ENCODE results near the gene TSC2. TPM values are rescaled to one million over a fixed set of nuclear protein-coding genes. Genes with fewer than 3 reads are reported as not detected.
A peak's percentile ranks its signal among the peaks of the same experiment; 100 is the strongest.

The TSC2 gene
- polyA plus RNA-seq, 3 donors = 11.7 to 95.1 (median 20.8) TPM

DNA sequence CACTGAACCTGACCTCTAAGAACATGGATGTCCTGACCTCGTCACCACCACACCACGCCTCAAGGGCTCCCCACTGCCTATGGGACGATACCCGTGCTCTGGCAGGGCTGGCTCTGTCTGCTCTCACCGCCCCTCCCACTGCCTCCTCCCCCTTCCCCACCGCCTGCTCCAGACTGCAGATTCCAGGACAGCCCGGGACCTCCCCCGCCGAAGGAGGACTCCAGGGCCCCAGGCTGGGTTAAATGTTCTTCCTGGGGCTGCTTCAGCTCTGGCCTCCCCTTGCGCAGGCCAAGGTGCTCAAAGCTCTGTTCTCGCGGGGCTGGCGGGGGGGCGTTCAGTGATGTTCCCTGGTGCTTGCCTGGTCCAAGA, 25.1 kb upstream of the TSC2 start:
- Histone ChIP-seq H4K20me1 (ENCODE audit: insufficient read depth, low read length) (no peaks in the 10 kb centered on the region), H3K27me3 (ENCODE audit: control insufficient read depth in 2 of 2, insufficient read depth in 2 of 2, low read length in 2 of 2) (peaks cover 23 to 58% of the 10 kb centered on the region in 2 donors), H3K4me3 (replicated peaks in 1 of 3; ENCODE audit: low read depth in 2 of 3, low read length in 3 of 3) (peak overlapping the region in 2 of 3 experiments; percentile 17 to 72), H3K36me3 (replicated peaks in 1 of 2; ENCODE audit: control insufficient read depth in 1 of 2, insufficient read depth in 2 of 2, low read length in 2 of 2) (no peaks in the 10 kb centered on the region), H3K9me3 (replicated peaks in 1 of 2; ENCODE audit: control insufficient read depth in 1 of 2, insufficient read depth in 1 of 2, low read length in 2 of 2) (peaks cover 0 to 4% of the 10 kb centered on the region in 2 donors), H3K79me2 (ENCODE audit: insufficient read depth, low read length) (no peaks in the 10 kb centered on the region), H3K4me1 (ENCODE audit: control insufficient read depth in 1 of 2, insufficient read depth in 2 of 2, low read length in 2 of 2) (peaks cover 15 to 32% of the 10 kb centered on the region in 2 donors), H3K4me2 (replicated peaks; ENCODE audit: extremely low read depth, low read length, poor library complexity, severe bottlenecking) (peak overlapping the region; percentile 80), H3K9ac (ENCODE audit: insufficient read depth, low read length, poor library complexity, severe bottlenecking) (peak overlapping the region; percentile 24), H2AFZ (ENCODE audit: insufficient read depth, low read depth, low read length, poor library complexity, severe bottlenecking) (peak overlapping the region; percentile 81), H3K27ac (ENCODE audit: low read depth in 1 of 2, low read length in 2 of 2) (no peak overlapping the region)
- 2% methylated on average over 13 of the region's 14 CpGs for WGBS (ENCODE audit: insufficient coverage)
- peaks cover 23% of the 10 kb centered on the region for H3K4me1 Mint-ChIP-seq
- H3K36me3 Mint-ChIP-seq = peaks cover 5 to 6% of the 10 kb centered on the region in 2 donors
- peak in 2 of 3 donors; percentile 30 to 37 for DNase-seq
- TF ChIP-seq, protein P1, sequence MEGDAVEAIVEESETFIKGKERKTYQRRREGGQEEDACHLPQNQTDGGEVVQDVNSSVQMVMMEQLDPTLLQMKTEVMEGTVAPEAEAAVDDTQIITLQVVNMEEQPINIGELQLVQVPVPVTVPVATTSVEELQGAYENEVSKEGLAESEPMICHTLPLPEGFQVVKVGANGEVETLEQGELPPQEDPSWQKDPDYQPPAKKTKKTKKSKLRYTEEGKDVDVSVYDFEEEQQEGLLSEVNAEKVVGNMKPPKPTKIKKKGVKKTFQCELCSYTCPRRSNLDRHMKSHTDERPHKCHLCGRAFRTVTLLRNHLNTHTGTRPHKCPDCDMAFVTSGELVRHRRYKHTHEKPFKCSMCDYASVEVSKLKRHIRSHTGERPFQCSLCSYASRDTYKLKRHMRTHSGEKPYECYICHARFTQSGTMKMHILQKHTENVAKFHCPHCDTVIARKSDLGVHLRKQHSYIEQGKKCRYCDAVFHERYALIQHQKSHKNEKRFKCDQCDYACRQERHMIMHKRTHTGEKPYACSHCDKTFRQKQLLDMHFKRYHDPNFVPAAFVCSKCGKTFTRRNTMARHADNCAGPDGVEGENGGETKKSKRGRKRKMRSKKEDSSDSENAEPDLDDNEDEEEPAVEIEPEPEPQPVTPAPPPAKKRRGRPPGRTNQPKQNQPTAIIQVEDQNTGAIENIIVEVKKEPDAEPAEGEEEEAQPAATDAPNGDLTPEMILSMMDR (IDR thresholded peaks at IDR 0.05) = no peak
- intact Hi-C loops (cut with micrococcal nuclease) = loop anchor here in 1 of 2 donors (5.0 kb wide), 1 partner anchor 130 kb away; no protein-coding TSS in a partner anchor
- H3K27me3 Mint-ChIP-seq (ENCODE audit: low read depth in 3 of 3) = peaks cover 45 to 80% (median 71%) of the 10 kb centered on the region in 3 donors
- peaks cover 3 to 21% (median 11%) of the 10 kb centered on the region in 7 donors for H3K9me3 Mint-ChIP-seq
- peak overlapping the region in 1 of 7 donors; percentile 66 for H3K27ac Mint-ChIP-seq
- H3K4me3 Mint-ChIP-seq = peak overlapping the region; percentile 80 to 84

DNA sequence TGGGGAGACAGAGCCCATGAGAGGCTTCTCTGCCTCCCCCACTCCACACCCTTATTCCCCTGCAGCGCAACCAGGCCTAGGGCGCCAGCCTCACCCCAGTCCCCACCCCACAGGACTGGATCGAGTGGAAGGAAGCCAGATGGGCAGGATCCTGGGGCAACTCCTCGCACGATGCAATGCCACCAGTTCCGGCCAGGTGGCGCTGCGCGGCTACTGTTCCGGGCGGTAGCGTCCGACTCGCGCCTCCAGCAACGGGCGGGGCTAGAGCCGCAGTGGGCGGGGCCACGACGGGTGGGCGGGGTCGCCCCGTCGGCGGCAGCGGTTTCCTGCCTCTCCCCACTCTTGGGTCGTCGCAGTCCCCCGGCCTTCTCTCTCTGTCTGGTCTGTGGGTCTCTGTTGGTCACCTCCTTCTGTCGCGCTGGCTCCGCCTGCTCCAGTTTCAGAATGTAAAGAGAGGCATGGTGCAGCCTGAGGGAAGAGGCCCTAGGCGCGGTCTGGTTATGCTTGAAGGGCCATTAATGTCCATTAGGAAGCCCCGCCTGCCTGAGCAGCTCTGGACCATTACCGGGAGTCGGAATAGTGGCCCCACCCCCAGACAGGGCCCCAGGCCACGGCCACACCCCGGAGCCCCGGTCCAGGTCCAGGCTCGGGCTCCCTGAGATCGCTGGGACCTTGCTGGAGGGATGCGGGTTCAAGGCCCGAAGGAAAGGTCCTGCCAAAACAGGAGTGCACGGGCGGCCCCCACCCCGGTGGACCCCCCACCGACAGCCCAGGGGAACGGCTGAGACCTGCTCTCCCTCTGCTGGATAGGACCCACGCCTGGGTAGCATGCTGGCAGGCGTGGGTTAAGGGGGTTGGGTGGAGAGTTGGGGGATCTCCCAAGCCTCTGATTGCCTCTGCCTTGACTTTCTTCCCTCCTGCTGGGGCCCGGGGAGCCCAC, 24.4 kb upstream of the TSC2 start:
- peaks cover 52 to 80% (median 72%) of the 10 kb centered on the region in 3 donors for H3K27me3 Mint-ChIP-seq (ENCODE audit: low read depth in 3 of 3)

More for the DNA sequence above, 24.4 kb upstream of the TSC2 start:
- Mint-ChIP-seq H3K4me3 (peak overlapping the region; percentile 80 to 92), H3K27ac (peak overlapping the region in 3 of 7 donors; percentile 68 to 89 (median 87)), H3K36me3 (peaks cover 5 to 6% of the 10 kb centered on the region in 2 donors), H3K9me3 (peaks cover 3 to 23% (median 11%) of the 10 kb centered on the region in 7 donors), H3K4me1 (peaks cover 23% of the 10 kb centered on the region)
- peak; percentile 87 to 91 (median 89) for DNase-seq
- H3K4me1 ChIP-seq (ENCODE audit: control insufficient read depth in 1 of 2, insufficient read depth in 2 of 2, low read length in 2 of 2) = peaks cover 15 to 32% of the 10 kb centered on the region in 2 donors
- H4K20me1 ChIP-seq (ENCODE audit: insufficient read depth, low read length) = no peaks in the 10 kb centered on the region
- intact Hi-C loops (cut with micrococcal nuclease) = loop anchor here in 1 of 2 donors (5.0 kb wide), 1 partner anchor 129 kb away; no protein-coding TSS in a partner anchor
- peak overlapping the region; percentile 81 for H2AFZ ChIP-seq (ENCODE audit: insufficient read depth, low read depth, low read length, poor library complexity, severe bottlenecking)
- H3K27ac ChIP-seq (ENCODE audit: low read depth in 1 of 2, low read length in 2 of 2) = peak overlapping the region in 1 of 2 donors; percentile 9
- H3K9me3 ChIP-seq (replicated peaks in 1 of 2; ENCODE audit: control insufficient read depth in 1 of 2, insufficient read depth in 1 of 2, low read length in 2 of 2) = peaks cover 0 to 9% of the 10 kb centered on the region in 2 donors
- TF ChIP-seq, protein P1 (IDR thresholded peaks at IDR 0.05) = peak; percentile 95
- WGBS (ENCODE audit: insufficient coverage) = 14% methylated on average over 38 of the region's 53 CpGs
- peak overlapping the region; percentile 5 to 72 (median 47) for H3K4me3 ChIP-seq (replicated peaks in 1 of 3; ENCODE audit: low read depth in 2 of 3, low read length in 3 of 3)
- peak overlapping the region; percentile 80 for H3K4me2 ChIP-seq (replicated peaks; ENCODE audit: extremely low read depth, low read length, poor library complexity, severe bottlenecking)
- H3K79me2 ChIP-seq (ENCODE audit: insufficient read depth, low read length) = no peaks in the 10 kb centered on the region
- H3K27me3 ChIP-seq (ENCODE audit: control insufficient read depth in 2 of 2, insufficient read depth in 2 of 2, low read length in 2 of 2) = peaks cover 23 to 63% of the 10 kb centered on the region in 2 donors
- H3K9ac ChIP-seq (ENCODE audit: insufficient read depth, low read length, poor library complexity, severe bottlenecking) = peak overlapping the region; percentile 24
- no peaks in the 10 kb centered on the region for H3K36me3 ChIP-seq (replicated peaks in 1 of 2; ENCODE audit: control insufficient read depth in 1 of 2, insufficient read depth in 2 of 2, low read length in 2 of 2)

All from CD14-positive monocyte (primary cell).